GM19328 (cell line): Measurements from ENCODE around the gene NCKAP5.
"Not testable (repeated sequence)": the region's sequence is repeated elsewhere in the genome, so short reads cannot be mapped to it uniquely, and the experiment has no call there.

Source experiments
- ATAC-seq: cut with Tn5 transposase; IDR thresholded peaks from one replicate; pipeline ENCODE4 v1.9.1; 2021; ENCODE audit warnings: mild to moderate bottlenecking, moderate library complexity; ENCODE audit not compliant: unreplicated experiment

NCKAP5 gene

DNA sequence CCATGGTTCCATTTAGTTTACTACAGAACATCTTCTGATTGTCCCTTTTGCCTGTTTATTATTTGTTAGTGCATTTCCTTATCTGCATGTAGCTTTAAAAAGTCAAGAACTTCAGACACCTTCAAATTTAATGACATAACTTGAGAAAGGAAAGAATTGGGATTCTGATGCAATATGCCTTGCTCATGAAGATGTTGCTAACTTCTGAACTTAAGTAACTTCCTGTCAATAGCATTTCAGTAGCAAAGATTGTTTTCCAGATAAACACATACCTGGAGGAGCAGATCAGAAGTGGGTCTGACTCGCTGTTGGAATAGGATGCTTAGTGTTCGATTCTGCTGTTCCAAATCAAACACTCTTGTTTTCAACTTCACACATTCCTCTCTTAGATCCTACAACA lies 708.0 kb downstream of the NCKAP5 start:
- no peak for ATAC-seq

DNA sequence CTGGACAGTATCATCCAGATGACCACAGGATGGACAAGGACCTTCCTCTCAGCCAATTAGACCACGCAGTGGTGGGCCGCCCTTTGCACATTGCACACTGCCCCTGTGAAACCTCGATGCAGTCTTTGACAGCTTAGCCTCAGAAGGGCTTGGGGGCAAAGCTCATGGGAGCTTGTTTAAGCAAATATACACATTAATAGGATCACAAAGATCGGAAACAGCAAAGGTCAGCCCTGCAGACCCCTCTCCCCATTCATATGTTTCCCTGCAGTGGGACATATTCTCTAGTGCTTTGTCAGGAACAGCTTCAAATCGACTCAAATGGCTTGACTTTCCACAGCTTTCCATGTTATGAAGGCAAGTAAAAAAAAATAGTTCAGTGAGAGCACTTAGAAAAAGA lies 708.7 kb downstream of the NCKAP5 start:
- ATAC-seq = no peak

DNA sequence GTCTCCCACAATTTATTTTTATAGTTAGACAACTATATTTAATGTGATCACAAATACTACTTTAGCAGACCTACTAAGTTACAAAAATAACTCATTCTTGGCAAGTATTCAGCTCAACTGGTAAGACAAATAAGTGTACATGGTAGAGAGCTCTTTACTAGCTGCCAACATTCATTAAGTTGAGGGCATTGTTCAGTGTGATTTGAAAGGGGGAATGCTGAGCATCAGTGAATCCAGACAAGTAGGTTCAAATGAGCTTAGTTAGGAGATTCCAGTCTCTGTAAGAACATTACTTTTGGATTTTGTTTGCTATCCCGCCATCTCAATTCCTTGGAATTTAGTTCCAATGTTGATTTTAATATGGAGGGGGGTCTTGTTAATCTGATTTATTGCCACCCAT lies 710.9 kb downstream of the NCKAP5 start:
- no peak for ATAC-seq

DNA sequence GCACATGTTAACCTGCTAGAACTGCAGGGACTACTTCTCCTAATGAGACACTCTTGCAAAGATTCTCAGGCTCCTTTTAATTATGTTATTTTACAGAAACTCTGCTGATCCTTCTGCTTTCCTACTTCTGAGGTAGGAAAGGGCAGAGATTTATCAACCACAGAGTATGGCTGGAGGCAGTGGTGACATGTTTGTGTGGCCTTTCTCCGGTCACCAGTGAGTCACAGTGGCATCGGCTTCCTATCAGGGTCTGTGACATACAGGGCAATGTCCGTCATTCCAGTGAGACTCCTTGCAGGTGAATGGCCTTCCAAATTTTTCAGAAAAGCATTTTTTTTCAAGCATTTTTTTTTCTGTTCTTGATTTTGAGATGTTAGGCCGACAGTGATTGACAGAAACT lies 717.6 kb downstream of the NCKAP5 start:
- ATAC-seq = no peak

DNA sequence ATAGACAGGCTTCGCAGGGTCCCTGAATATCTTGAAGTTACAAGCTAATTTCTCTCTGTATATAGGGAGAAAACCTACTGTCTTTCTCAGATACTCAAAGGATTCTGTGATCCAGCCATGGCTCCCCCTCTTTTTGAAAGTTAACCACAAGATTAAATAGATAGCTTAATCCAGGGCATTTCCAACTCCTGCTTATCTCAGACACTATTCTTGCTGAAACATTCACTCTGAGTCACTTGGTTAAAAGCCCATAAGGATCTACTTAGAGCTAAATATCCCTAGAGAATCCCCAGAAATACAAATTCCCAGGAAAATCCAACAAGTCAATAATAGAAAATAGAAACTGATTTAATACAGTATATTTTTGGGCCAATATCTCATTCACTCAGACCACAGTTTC lies 719.1 kb downstream of the NCKAP5 start:
- ATAC-seq = no peak

DNA sequence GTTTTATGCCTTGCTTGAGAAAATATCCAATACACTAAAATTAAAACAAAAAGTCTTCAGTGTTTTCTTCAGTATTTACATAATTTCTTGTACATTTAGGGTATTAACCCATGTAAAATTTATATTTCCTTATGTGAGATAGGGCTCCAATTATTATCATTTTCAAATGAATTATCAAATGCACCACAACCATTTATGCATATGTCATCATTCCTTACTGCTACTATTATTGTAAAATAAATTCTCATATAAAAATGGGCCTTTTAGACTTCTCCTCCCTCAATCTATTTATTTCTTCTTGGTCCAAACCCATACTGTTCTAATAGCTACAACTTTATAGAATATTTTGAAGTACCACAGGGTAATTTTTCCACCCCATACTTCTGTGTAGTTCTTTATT lies 722.9 kb downstream of the NCKAP5 start:
- ATAC-seq = no peak

DNA sequence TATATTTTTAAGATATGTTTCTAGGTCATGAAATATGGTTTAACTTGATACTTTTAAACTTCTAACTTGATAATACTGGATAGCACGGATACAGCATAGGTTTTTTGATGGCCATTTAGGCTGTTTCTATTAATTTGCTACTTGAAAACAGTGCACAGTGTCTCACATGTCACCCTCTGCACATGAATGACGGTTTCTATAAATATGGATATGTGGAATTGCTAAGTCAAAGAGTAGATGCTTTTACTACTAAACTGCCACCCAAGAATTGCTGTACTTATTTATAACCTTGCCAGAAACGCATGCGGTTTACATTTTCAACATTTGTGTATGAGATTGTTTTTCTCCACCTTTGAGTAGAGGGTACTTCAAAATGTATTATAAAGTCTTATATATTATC lies 723.7 kb downstream of the NCKAP5 start:
- no peak for ATAC-seq

DNA sequence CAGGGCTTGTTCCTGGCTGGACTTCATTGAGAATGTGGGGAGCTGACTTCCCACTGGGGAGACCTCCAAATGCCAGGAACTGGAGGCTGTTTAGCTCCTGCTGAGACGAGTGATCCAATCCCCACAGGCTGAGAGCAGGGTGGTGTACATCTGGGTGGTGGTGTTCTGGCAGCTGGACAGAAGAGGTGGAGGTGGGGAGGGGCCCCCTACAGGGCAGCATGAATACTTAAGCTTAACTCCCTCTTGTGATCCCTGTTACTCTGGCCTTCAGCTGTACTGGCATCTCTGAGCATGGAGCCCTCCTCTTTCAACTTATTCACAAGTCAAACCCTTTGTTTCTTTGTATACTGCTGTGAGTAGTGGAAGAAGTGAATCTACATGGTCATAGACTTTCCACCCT lies 730.5 kb downstream of the NCKAP5 start:
- no peak for ATAC-seq

DNA sequence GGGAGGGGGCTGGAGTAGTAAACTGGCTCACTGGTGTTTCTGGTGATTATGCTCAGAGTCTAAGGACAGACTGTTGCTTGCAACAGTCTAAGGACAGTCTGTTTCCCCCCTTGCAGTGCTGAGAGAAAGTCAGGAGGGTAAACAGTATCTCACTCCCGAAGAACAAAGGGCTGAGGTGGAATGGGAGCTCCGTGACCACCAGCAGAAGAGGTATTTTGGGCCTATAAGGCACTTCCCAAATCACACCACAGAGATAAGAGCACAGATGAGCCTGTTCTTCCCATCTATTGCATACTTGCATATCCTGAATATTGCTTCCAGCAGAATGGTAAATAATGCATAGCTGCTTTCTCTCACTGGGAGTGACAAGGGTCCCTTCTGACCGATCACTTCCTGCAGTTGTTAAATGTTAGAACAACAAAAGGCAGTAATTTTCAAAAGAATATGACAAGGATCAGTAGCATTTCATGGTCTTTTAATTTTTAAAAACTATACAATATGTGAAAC lies 737.9 kb downstream of the NCKAP5 start:
- ATAC-seq = no peak

DNA sequence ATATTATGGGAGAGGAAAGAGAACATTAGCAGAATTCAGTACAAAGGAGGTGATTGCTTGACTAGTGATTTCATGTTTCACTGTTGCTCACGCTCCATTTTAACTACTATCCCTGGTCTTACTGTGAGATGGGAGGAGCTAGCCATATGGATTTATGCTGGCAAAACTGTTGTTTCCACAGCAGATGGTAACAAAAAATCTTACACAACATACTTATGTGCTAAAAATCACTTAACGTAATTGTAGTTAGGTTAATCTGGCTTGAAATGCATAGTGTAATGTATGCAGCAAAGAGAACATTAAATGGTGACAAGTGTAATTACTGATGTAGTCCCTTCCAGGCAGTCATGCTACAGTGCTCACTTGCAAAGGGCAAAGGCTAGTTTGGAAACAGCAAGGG lies 742.7 kb downstream of the NCKAP5 start:
- no peak for ATAC-seq

DNA sequence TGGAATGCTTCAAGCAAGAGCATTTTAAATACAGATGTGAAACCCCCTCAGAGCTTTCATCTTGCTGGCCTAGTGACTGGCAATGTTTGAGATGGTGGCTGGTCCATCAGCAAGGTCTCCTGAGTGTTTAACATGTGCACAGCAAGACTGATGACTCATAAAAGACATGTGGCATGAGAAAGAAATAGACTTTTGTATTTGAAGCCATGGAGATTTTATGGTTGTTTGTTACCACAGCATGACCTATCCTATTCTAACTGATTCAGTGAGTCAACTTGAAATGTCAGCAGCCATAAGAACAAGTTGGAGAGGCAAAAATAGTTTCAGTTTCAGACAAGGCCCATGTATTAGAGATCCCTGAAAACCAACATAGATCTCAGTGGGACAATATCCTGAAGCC lies 743.5 kb downstream of the NCKAP5 start:
- no peak for ATAC-seq

DNA sequence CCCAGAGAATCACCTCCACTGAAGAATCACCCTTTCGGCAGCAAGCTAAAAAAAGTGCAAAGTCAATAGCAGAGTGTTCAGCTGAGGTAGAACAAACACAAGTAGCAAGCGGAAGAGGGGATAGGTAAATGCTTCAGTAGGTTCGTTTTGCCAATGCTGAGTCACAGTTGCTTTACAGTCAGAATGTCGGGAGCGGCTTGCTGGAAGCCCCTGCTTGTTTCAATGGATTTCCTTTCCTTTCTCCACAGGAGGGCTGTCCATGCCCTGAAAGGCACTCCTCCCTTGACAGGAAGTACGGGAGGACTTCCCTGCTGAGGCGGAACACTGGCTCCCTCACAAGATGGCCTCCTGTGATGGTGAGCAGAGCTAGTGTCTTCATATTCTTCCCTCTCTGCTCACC lies 752.0 kb downstream of the NCKAP5 start:
- no peak for ATAC-seq

DNA sequence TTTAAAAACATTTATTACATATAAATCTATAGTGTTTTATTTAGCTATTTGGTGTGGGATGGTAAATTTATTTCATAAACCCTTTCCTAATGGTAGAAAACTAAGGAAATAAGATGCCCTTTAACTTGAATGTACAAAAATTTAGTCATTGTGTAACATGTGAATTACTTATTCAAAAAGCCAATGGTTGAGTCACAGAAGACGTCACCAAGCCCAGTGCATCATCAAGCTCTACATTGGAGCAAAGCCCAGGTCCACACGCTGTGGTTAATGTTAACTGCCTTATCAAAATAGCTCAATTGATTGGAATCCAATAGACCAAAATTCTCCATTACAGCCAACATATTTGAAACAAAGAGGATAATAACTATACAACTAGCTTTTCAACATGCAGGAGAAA lies 752.7 kb downstream of the NCKAP5 start:
- ATAC-seq = no peak

DNA sequence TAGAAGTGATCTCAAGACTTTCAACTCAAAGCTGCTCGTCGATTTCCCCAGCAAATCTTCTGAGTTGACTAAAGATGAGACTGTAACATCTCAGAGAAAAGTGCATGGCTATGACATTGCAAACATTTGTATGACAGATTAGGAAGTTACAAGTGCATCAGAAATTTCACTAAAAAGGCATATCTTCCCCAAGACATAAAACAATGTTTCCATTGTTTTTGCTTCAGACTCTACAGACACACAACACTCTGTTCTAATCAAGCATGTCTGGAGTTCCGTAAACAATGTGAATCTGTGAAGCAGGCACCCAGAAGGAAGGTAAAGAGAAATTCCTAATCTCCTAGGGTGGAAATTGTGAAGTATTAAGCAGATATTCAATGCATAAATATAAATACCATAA lies 753.6 kb downstream of the NCKAP5 start:
- no peak for ATAC-seq

DNA sequence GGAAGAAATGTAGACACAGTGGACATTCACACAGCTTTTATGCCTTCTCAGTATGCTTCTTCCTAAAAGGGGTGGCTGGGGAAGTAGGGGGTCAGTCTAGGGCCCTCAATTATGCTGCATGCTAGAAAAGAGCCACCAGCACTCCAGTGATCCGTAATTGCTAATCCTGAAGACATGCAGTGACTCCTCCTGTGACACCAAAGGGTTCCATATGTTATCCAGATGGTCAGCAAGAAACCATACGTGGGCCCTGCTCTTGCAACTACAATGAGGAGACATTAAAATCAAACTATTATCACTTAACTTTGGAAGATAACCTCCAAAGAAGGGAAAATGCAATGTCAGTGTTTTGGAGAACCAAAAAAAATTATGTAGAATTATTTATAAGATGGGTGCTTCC lies 754.8 kb downstream of the NCKAP5 start:
- ATAC-seq = no peak

DNA sequence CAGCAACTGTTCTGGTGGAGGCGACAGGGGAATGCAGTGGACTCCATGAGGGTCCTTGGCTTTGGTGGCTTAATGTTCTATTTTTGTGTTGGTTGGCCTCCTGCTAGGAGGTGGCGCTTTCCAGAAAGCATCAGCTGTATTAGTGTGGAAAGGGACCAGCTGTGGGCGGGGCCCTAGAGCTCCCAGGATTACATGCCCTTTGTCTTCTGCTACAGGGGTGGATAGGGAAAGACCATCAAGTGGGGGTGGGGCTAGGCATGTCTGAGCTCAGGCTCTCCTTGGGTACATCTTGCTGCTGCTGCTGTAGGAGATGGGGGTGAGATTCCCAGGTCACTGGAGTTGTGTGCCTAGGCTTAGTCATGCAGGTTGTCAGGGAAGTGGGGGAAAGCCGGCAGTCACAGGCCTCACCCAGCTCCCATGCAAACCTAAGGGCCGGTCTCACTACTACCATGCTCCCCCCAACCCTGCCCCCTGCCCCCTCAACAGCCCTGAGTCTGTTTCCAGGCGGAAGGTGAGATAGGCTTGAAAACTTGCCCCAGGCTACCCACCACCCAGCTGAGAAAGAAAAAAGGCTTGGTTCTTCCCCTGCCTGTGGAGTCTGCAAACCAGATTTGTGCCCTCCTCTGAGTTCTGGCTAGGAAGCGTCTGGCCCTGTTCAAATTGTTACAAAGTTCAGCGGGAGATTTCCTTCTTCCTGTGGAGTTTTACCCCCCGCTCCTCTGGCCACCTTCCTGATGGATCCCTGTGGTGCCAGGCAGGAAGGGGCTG lies 756.9 kb downstream of the NCKAP5 start:
- ATAC-seq = no peak

DNA sequence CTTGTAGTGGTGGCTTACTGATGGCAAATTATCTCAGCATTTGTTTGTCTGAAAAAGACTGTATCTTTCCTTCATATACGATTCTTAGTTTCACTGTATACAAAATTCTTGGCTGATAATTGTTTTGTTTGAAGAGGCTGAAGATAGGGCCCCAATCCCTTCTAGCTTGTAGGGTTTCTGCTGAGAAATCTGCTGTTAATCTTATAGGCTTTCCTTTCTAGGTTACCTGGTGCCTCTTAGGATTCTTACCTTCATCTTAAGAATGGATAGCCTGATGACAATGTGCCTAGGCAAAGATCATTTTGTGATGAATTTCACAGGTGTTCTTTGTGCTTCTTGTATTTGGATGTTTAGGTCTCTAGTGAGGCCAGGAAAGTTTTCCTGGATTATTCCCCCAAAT lies 758.3 kb downstream of the NCKAP5 start:
- ATAC-seq = not testable (repeated sequence)

DNA sequence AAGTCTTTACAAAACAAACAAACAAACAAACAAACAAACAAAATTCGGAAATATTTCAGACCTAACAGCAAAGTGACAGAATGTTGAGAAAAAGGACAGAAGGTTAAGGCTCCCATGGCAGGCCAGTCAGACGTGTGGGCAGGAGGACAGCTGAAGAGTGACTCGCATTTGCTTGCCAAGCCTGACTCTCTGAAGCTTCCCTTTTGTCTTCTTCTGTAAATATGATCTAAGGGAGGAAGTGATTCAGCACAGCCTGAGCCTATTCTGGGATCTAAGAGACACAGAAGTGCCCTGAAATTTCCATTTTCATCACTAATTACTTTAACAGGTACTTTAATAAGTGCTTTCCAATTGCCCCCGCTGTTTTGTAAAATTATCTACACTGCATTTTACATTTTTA lies 764.2 kb downstream of the NCKAP5 start:
- ATAC-seq = no peak

DNA sequence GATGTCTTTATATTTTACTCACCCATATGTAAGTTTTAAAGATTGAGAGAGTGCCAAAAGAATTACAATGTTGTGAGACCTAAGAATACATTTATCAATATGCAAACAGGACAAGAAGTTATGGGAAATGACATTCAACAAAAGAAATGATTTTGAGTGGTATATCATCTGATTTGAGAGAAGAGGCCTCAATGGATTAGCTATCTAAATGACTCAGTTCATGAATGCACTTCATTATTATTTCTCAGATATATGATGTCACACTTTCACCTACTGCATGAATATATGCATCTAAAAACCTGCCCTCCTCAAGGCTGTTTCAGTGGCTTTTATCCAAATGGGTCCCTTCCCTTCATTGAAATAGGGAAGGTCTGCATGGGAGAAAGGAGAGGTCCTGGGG lies 769.9 kb downstream of the NCKAP5 start:
- ATAC-seq = no peak

DNA sequence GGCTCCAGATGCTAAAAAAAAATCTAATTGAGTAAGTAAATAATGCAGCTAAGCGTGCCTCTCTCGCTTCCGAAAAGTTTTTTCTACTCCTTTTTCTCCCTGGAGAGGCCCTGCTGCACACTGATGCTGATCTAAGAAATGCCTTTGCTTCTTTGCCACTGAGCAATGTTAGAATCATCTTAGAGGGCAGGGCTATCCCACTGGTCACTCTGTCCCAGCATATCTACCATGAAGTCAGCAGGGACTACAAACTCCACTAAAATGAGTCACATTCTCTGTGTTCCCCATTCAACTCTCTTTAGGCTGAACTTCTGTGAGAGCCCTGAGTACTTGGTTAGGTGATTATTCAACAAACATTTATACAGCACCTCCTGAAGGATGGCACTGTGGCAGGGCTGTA lies 770.7 kb downstream of the NCKAP5 start:
- no peak for ATAC-seq

DNA sequence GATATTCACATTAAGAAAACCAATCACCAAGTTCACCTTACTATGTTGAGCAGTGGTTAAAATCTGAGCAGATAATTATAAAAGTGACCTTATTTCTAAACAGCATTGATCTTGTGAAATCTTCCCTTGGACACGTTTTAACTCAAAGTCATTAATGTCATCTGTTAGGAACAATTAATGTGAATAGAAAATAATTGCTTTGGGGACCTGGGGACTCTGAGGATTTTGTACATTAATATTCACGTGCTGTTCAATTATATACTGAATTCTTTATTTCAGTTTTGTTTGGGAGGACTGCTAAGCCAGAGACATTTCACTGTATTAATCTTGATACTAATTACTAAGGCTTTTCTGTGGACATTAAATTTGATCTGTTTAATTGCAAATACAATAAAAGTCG lies 771.2 kb downstream of the NCKAP5 start:
- ATAC-seq = no peak

DNA sequence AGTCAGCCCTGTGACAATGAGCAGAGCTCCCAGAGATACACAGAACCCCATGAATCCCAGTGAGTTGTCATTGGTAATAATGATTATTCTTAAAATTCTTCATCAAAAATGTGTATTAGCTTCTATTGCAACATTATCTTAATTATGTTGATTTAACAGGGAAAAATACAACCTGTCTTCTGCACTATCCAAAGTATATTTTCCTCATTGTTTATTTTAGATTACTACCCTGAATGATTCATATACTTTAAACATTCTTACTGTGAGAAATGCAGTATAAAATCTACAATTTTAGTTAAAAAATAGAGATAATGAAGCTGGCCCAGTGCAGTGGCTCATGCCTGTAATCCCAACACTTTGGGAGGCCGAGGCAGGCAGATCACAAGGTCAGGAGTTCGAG lies 773.0 kb downstream of the NCKAP5 start:
- no peak for ATAC-seq

DNA sequence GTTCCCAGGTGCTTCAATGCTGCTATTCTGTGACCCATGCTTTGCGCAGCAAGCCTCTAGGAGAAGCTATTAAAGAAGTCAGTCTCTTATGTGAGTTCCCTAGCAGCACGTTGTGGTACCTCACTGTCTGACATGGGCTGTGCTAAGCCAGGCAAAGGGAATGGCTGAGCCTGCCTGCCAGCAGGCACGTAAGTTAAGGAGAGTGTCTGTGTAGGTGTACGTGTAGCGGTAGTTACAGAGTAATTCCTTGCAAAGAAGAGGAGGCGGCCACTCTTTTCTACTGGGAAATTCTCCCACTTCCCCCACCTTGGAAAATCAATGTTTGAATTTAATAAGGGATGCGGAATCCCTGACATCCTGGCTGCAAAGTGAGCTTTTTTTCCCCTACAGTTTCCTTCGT lies 774.7 kb downstream of the NCKAP5 start:
- ATAC-seq = no peak
